Psoas muscle (tissue), 8 donors: ENCODE data around the gene PRKN. TPM values are rescaled to one million over a fixed set of nuclear protein-coding genes. Genes with fewer than 3 reads are reported as not detected.

Source experiments
- ATAC-seq, 4 donors: fragments of 200-7000 bp; cut with Tn5 transposase; one replicate each; pipeline ENCODE4 v1.9.1; 2020; ENCODE audit warnings: moderate library complexity in 3 of 4, mild to moderate bottlenecking in 2 of 4
- DNase-seq, 2 donors: peaks; one replicate each; pipeline ENCODE4 v3.0.0-alpha.2; 2020
- H3K27ac ChIP-seq: fragments of 200-600 bp; one replicate; pipeline ENCODE4 v1.8.0; 2022
- H3K27me3 ChIP-seq, 3 donors: fragments of 200-600 bp in 1 of 3; one replicate each; pipeline versions ENCODE4 v1.6.1 to v1.8.0; 2013 to 2022; ENCODE audit warnings: low read length in 2 of 3, mild to moderate bottlenecking in 2 of 3, moderate library complexity in 1 of 3; ENCODE audit not compliant: insufficient read depth in 3 of 3
- H3K36me3 ChIP-seq, 2 donors: fragments of 200-600 bp in 1 of 2; one replicate each; pipeline versions ENCODE4 v1.6.1 to v1.8.0; 2013 to 2022; ENCODE audit warnings: low read depth in 1 of 2, mild to moderate bottlenecking in 1 of 2, moderate library complexity in 1 of 2; ENCODE audit not compliant: insufficient read depth in 1 of 2
- H3K4me1 ChIP-seq: fragments of 200-600 bp; one replicate; pipeline ENCODE4 v1.8.0; 2022
- H3K4me3 ChIP-seq: fragments of 200-600 bp; one replicate; pipeline ENCODE4 v1.8.0; 2022; ENCODE audit warnings: mild to moderate bottlenecking
- H3K9me3 ChIP-seq: fragments of 200-600 bp; one replicate; pipeline ENCODE4 v1.8.0; 2022
- WGBS, 3 donors: extraction: QIAGEN DNeasy Blood & Tissue Kit; methylation state at CpG; one replicate each; pipeline versions ENCODE4 v1.1.6 to v1.1.7; 2013; 5-methylcytosine and 5-hydroxymethylcytosine counted together
- intact Hi-C, 2 donors: fragments of 100-400 bp; cut with DNase I; formaldehyde crosslinking; loops; one replicate each; pipeline versions ENCODE4 v1.11.0 to v1.14.2; 2022
- polyA plus RNA-seq, 3 donors: library from polyadenylated mRNA; stranded (reverse); fragments of 200-250 nt; gene quantifications; one replicate each; pipeline ENCODE4 v1.2.3, GENCODE V29; 2013
- total RNA-seq, 4 donors: library from RNA; stranded (reverse); fragmentation: NEBNext Ultra II Directional in 2 of 4; extraction: Animal tissue kit (Norgen Biotek cat#: 25700) in 2 of 4; gene quantifications; one replicate each; pipeline versions ENCODE4 v1.2.1 to v1.2.4, GENCODE V29; 2021 to 2023
- TF ChIP-seq, protein P1 (sequence below): fragments of 200-600 bp; IDR thresholded peaks from one replicate; pipeline ENCODE4 v1.8.0; 2022; ENCODE audit warnings: antibody characterized with exemption
- donor health status: healthy with polysubstance abuse.
- donor health status: DM: no; HTN: no; CAD: no; lungs with moderate emphysema.
- donor health status: Bipolar disorder and iron deficiency.
- donor health status: healthy.
- donor health status: DM: yes; HTN: yes; CAD: no.
- donor health status: DM: no; HTN: no; CAD: no.
- donor health status: DM: no; HTN: no; CAD: no.
- donor health status: DM: yes; HTN: yes; CAD: no.

PRKN gene
- total and polyA plus RNA-seq, 7 donors, result 1.5 to 19.5 (median 11.7) TPM

DNA sequence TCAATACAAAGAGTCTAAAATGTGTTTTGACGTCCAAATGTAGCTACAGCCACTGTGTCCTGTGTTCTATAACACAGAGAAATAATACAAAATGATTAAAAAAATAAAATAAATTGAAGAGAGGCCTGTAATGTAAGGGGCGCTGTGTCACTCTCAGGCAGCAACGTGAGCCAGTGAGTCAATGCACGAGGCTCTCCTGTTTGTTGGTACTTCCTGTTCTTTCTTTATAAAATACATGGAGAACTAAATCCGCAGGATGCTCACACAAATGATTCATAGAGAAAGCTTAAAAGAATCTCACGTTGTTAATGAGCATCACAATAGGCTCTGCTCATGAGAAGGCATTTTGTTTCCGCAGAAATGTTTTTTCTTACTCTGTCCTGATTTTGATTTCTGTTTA lies 818.7 kb downstream of the PRKN start:
- Histone ChIP-seq H3K36me3 (no peaks in the 10 kb centered on the region), H3K27ac (no peak overlapping the region), H3K4me3 (no peak overlapping the region), H3K9me3 (no peaks in the 10 kb centered on the region), H3K27me3 (no peaks in the 10 kb centered on the region), H3K4me1 (no peaks in the 10 kb centered on the region)
- intact Hi-C loops, result no loop called here
- TF ChIP-seq, protein P1, sequence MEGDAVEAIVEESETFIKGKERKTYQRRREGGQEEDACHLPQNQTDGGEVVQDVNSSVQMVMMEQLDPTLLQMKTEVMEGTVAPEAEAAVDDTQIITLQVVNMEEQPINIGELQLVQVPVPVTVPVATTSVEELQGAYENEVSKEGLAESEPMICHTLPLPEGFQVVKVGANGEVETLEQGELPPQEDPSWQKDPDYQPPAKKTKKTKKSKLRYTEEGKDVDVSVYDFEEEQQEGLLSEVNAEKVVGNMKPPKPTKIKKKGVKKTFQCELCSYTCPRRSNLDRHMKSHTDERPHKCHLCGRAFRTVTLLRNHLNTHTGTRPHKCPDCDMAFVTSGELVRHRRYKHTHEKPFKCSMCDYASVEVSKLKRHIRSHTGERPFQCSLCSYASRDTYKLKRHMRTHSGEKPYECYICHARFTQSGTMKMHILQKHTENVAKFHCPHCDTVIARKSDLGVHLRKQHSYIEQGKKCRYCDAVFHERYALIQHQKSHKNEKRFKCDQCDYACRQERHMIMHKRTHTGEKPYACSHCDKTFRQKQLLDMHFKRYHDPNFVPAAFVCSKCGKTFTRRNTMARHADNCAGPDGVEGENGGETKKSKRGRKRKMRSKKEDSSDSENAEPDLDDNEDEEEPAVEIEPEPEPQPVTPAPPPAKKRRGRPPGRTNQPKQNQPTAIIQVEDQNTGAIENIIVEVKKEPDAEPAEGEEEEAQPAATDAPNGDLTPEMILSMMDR, result no peak
- DNase-seq (no peak), ATAC-seq (no peak)
- WGBS, 3 donors, result 71 to 82% (median 75%) methylated on average over 7 of the region's 7 CpGs

GRCh38 chr6:161906571-161906970 lies 821.0 kb downstream of the PRKN start:
- TF ChIP-seq, protein P1, result no peak
- ATAC-seq (no peak), DNase-seq (no peak)
- Histone ChIP-seq H3K27ac (no peak overlapping the region), H3K36me3 (no peaks in the 10 kb centered on the region), H3K27me3 (no peaks in the 10 kb centered on the region), H3K9me3 (no peaks in the 10 kb centered on the region), H3K4me3 (no peak overlapping the region), H3K4me1 (no peaks in the 10 kb centered on the region)
- 89 to 94% (median 93%) methylated on average over 5 of the region's 5 CpGs for WGBS, 3 donors
- intact Hi-C loops, result no loop called here

- H3K27me3 ChIP-seq, result no peaks in the 10 kb centered on the region
- no peak for DNase-seq
- ATAC-seq, result no peak
- H3K9me3 ChIP-seq, result no peaks in the 10 kb centered on the region
- no peaks in the 10 kb centered on the region for H3K36me3 ChIP-seq
- no peak overlapping the region for H3K4me3 ChIP-seq
- intact Hi-C loops, result no loop called here
- TF ChIP-seq, protein P1, result no peak
- no peak overlapping the region for H3K27ac ChIP-seq
- no peaks in the 10 kb centered on the region for H3K4me1 ChIP-seq
- WGBS, 3 donors, result 66 to 98% (median 73%) methylated on average over 2 of the region's 2 CpGs
These were observed 823.9 kb downstream of the PRKN start for GRCh38 chr6:161903584-161904212.

GRCh38 chr6:161901740-161902426 lies 825.7 kb downstream of the PRKN start:
- intact Hi-C loops, result no loop called here
- Histone ChIP-seq H3K27ac (no peak overlapping the region), H3K4me1 (no peaks in the 10 kb centered on the region), H3K4me3 (no peak overlapping the region), H3K9me3 (no peaks in the 10 kb centered on the region), H3K36me3 (no peaks in the 10 kb centered on the region), H3K27me3 (no peaks in the 10 kb centered on the region)
- 69 to 74% (median 70%) methylated on average over 16 of the region's 16 CpGs for WGBS, 3 donors
- TF ChIP-seq, protein P1, result no peak
- ATAC-seq (no peak), DNase-seq (no peak)
